Measurements from ENCODE around the gene MAN1B1. TPM values are rescaled to one million over a fixed set of nuclear protein-coding genes. Genes with fewer than 3 reads are reported as not detected.

The MAN1B1 gene
- polyA plus RNA-seq, 2 of the 4 experiments (the other 2 are of a cell fraction): 31.7 to 48.6 TPM

DNA sequence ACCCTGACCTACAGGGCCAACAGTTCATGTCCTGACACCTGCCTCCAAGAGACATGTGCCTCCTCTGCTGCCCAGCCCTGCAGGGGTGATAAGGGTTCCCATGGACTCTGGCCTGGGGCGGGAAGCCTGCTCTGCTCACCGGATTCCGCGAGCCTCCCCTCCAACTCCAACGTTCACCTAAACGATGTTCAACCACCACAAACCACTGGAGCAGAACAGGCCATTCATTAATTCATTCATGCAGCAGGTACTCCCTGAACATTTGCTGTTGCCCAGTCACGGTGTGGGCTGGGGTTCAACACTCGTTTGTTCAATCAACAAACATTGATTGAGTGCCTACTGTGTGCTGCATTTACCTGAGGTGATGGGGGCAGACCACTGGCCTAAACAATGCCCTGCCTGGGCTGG is 12.8 kb upstream of the MAN1B1 start:
- no peaks in the 10 kb centered on the region for H3K9me3 ChIP-seq

DNA sequence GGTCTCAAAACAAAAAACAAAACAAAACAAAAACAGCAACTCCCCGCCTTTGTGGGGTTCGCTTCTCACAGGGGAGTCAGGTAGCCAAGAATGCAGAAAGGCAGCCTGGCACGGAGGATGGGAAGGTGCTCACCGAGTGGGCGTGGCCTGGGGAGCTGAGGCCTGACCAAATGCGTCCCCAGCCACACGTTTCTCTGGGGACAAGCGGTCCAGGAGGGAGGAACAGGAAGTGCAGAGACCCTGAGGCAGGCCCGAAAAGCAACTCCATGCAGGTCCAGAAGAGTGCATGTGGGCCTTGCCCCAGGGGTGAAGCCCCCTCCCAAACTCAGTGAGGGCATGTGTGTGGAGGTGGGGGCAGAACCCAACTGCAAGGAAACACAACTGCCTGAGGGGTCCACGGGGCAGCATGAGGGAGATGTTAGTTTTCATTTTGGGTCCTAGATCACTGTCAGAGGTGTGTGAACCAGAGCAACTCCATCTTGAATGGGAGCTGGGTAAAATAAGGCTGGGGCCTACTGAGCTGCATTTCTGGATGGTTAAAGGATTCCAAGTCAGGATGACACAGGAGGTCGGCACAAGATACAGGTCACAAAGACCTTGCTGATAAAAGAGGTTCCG is 12.0 kb upstream of the MAN1B1 start:
- no peak overlapping the region for H3K4me2 ChIP-seq

More for the DNA sequence above, 12.8 kb upstream of the MAN1B1 start:
- Histone ChIP-seq H3K4me2 (no peak overlapping the region), H3K4me1 (peaks cover 25% of the 10 kb centered on the region), H3K27ac (no peak overlapping the region), H3K4me3 (no peak overlapping the region)
- DNase-seq (ENCODE audit: low read depth in 1 of 2, low spot score in 1 of 2) (no peak), FAIRE-seq (no peak), ATAC-seq (no peak)
- 90% methylated on average over 8 of the region's 8 CpGs for WGBS (ENCODE audit: missing lambda C conversion rate)
- TF ChIP-seq SREBF2 (IDR thresholded peaks at IDR 0.05): no peak
- TF ChIP-seq, protein P1, sequence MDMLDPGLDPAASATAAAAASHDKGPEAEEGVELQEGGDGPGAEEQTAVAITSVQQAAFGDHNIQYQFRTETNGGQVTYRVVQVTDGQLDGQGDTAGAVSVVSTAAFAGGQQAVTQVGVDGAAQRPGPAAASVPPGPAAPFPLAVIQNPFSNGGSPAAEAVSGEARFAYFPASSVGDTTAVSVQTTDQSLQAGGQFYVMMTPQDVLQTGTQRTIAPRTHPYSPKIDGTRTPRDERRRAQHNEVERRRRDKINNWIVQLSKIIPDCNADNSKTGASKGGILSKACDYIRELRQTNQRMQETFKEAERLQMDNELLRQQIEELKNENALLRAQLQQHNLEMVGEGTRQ (IDR thresholded peaks at IDR 0.05): no peak
- no peak for TF ChIP-seq RAD21 (conservative IDR thresholded peaks at IDR 0.05 in 1 of 2, IDR thresholded peaks at IDR 0.05 in 1 of 2)
- no peak for TF ChIP-seq CHD2 (IDR thresholded peaks at IDR 0.05; ENCODE audit: low read length, partially characterized antibody)
- no peak for TF ChIP-seq MAZ (IDR thresholded peaks at IDR 0.05; ENCODE audit: borderline replicate concordance, low read depth, low read length)
- TF ChIP-seq BHLHE40 (IDR thresholded peaks at IDR 0.05; ENCODE audit: low read depth, low read length): no peak
- no peak for TF ChIP-seq CHD4 (IDR thresholded peaks at IDR 0.05; ENCODE audit: borderline replicate concordance)
- TF ChIP-seq, protein P2, sequence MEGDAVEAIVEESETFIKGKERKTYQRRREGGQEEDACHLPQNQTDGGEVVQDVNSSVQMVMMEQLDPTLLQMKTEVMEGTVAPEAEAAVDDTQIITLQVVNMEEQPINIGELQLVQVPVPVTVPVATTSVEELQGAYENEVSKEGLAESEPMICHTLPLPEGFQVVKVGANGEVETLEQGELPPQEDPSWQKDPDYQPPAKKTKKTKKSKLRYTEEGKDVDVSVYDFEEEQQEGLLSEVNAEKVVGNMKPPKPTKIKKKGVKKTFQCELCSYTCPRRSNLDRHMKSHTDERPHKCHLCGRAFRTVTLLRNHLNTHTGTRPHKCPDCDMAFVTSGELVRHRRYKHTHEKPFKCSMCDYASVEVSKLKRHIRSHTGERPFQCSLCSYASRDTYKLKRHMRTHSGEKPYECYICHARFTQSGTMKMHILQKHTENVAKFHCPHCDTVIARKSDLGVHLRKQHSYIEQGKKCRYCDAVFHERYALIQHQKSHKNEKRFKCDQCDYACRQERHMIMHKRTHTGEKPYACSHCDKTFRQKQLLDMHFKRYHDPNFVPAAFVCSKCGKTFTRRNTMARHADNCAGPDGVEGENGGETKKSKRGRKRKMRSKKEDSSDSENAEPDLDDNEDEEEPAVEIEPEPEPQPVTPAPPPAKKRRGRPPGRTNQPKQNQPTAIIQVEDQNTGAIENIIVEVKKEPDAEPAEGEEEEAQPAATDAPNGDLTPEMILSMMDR (IDR thresholded peaks at IDR 0.05): no peak
- TF ChIP-seq, protein P3, sequence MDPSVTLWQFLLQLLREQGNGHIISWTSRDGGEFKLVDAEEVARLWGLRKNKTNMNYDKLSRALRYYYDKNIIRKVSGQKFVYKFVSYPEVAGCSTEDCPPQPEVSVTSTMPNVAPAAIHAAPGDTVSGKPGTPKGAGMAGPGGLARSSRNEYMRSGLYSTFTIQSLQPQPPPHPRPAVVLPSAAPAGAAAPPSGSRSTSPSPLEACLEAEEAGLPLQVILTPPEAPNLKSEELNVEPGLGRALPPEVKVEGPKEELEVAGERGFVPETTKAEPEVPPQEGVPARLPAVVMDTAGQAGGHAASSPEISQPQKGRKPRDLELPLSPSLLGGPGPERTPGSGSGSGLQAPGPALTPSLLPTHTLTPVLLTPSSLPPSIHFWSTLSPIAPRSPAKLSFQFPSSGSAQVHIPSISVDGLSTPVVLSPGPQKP (IDR thresholded peaks at IDR 0.05; ENCODE audit: low read depth, low read length): no peak
- no peak for TF ChIP-seq RNF2 (IDR thresholded peaks at IDR 0.05; ENCODE audit: borderline replicate concordance, low read depth)
- no peak for TF ChIP-seq PHF8 (IDR thresholded peaks at IDR 0.05; ENCODE audit: borderline replicate concordance, low read depth)
- no peak for TF ChIP-seq GATA3 (IDR thresholded peaks at IDR 0.05; ENCODE audit: borderline replicate concordance)
- no peak for TF ChIP-seq CEBPB (IDR thresholded peaks at IDR 0.05)
- TF ChIP-seq MYC (IDR thresholded peaks at IDR 0.05; ENCODE audit: borderline replicate concordance, low read length): no peak
- TF ChIP-seq FOXS1 (CRISPR knock-in tag; IDR thresholded peaks at IDR 0.05): no peak
- TF ChIP-seq EHF (CRISPR knock-in tag; IDR thresholded peaks at IDR 0.05): no peak
- TF ChIP-seq, protein P4, sequence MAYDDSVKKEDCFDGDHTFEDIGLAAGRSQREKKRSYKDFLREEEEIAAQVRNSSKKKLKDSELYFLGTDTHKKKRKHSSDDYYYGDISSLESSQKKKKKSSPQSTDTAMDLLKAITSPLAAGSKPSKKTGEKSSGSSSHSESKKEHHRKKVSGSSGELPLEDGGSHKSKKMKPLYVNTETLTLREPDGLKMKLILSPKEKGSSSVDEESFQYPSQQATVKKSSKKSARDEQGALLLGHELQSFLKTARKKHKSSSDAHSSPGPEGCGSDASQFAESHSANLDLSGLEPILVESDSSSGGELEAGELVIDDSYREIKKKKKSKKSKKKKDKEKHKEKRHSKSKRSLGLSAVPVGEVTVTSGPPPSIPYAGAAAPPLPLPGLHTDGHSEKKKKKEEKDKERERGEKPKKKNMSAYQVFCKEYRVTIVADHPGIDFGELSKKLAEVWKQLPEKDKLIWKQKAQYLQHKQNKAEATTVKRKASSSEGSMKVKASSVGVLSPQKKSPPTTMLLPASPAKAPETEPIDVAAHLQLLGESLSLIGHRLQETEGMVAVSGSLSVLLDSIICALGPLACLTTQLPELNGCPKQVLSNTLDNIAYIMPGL (CRISPR knock-in tag; IDR thresholded peaks at IDR 0.05; ENCODE audit: borderline replicate concordance): no peak
- POLR2A ChIA-PET: no interaction called here
- CTCF ChIA-PET: interaction anchor here (1.9 to 24.0 kb wide), 7 partner anchors 6 to 45 kb away, joined by 9 to 656 read pairs (median 16); partner anchors contain the start of genes ABCA2, ENTPD2, MAN1B1 and NPDC1

More for the DNA sequence above, 12.0 kb upstream of the MAN1B1 start:
- FAIRE-seq: no peak
- Histone ChIP-seq H3K9me3 (no peaks in the 10 kb centered on the region), H3K4me1 (peaks cover 17% of the 10 kb centered on the region), H3K27ac (no peak overlapping the region), H3K4me3 (no peak overlapping the region)
- no peak for ATAC-seq
- no peak for DNase-seq (ENCODE audit: low read depth in 1 of 2, low spot score in 1 of 2)
- CTCF ChIA-PET: interaction anchor here (1.9 to 24.0 kb wide), 6 partner anchors 7 to 162 kb away, joined by 6 to 321 read pairs (median 13); partner anchors contain the start of genes ABCA2, MAN1B1, NPDC1 and SAPCD2
- 95% methylated on average over 11 of the region's 12 CpGs for WGBS (ENCODE audit: missing lambda C conversion rate)
- TF ChIP-seq POLR2AphosphoS2 (conservative IDR thresholded peaks at IDR 0.05; ENCODE audit: low read length): no peak
- no peak for TF ChIP-seq NPAS2 (CRISPR knock-in tag; IDR thresholded peaks at IDR 0.05; ENCODE audit: borderline replicate concordance)
- 0 out of 2 replicates have a peak, but pooled peaks have one; percentile 34 for TF ChIP-seq ZNF302 (CRISPR knock-in tag; IDR thresholded peaks at IDR 0.05)
- 0 out of 2 replicates have a peak, but pooled peaks have one; percentile 29 for TF ChIP-seq HOXB13 (CRISPR knock-in tag; IDR thresholded peaks at IDR 0.05; ENCODE audit: low read depth)
- no peak for TF ChIP-seq POLR2A (IDR thresholded peaks at IDR 0.05; ENCODE audit: low read length)
- TF ChIP-seq, protein P5, sequence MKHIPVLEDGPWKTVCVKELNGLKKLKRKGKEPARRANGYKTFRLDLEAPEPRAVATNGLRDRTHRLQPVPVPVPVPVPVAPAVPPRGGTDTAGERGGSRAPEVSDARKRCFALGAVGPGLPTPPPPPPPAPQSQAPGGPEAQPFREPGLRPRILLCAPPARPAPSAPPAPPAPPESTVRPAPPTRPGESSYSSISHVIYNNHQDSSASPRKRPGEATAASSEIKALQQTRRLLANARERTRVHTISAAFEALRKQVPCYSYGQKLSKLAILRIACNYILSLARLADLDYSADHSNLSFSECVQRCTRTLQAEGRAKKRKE (CRISPR knock-in tag; IDR thresholded peaks at IDR 0.05; ENCODE audit: low read depth): peak; percentile 73
- no peak for TF ChIP-seq JUN (IDR thresholded peaks at IDR 0.05)
- no peak for TF ChIP-seq NR3C1 (IDR thresholded peaks at IDR 0.05)
- TF ChIP-seq, protein P4 (CRISPR knock-in tag; IDR thresholded peaks at IDR 0.05; ENCODE audit: borderline replicate concordance): no peak
- TF ChIP-seq, protein P6, sequence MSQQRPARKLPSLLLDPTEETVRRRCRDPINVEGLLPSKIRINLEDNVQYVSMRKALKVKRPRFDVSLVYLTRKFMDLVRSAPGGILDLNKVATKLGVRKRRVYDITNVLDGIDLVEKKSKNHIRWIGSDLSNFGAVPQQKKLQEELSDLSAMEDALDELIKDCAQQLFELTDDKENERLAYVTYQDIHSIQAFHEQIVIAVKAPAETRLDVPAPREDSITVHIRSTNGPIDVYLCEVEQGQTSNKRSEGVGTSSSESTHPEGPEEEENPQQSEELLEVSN (IDR thresholded peaks at IDR 0.05; ENCODE audit: borderline replicate concordance, low read depth): no peak
- POLR2A ChIA-PET: no interaction called here
